GM23338 (cell line): ENCODE measurements around the gene SUN2. TPM values are rescaled to one million over a fixed set of nuclear protein-coding genes. Genes with fewer than 3 reads are reported as not detected.

Experiments used
- ATAC-seq: fragments of 200-7000 bp; cut with Tn5 transposase; 3 replicates; pipeline ENCODE4 v1.9.1; 2020
- DNase-seq: peaks from one replicate; pipeline ENCODE4 v3.0.0-alpha.2; 2015; ENCODE audit warnings: low spot score
- H2AFZ ChIP-seq: fragments of 200-600 bp; sonication (generic); 2 replicates; pipeline ENCODE4 v1.8.0; 2016; ENCODE audit warnings: antibody characterized with exemption, mild to moderate bottlenecking, moderate library complexity
- H3F3A ChIP-seq: fragments of 200-600 bp; sonication (generic); replicated peaks from 2 replicates; pipeline ENCODE4 v1.8.0; 2017; ENCODE audit warnings: antibody characterized with exemption, mixed run types, low read depth
- H3K27ac ChIP-seq: fragments of 200-600 bp; sonication (generic); 2 replicates; pipeline ENCODE4 v1.6.1; 2016; ENCODE audit warnings: low read depth
- H3K27me3 ChIP-seq: fragments of 200-600 bp; sonication (generic); 2 replicates; pipeline ENCODE4 v1.8.0; 2016; ENCODE audit warnings: mild to moderate bottlenecking, mixed run types, moderate library complexity; ENCODE audit not compliant: insufficient read depth
- H3K36me3 ChIP-seq: fragments of 200-600 bp; sonication (generic); 2 replicates; pipeline ENCODE4 v1.8.0; 2016; ENCODE audit warnings: mild to moderate bottlenecking; ENCODE audit not compliant: insufficient read depth
- H3K4me1 ChIP-seq: fragments of 200-600 bp; sonication (generic); 2 replicates; pipeline ENCODE4 v1.8.0; 2016; ENCODE audit warnings: mild to moderate bottlenecking, moderate library complexity; ENCODE audit not compliant: insufficient read depth
- H3K4me2 ChIP-seq: fragments of 200-600 bp; sonication (generic); 2 replicates; pipeline ENCODE4 v1.7.1; 2017; ENCODE audit warnings: mixed run types
- H3K4me3 ChIP-seq: fragments of 200-600 bp; sonication (generic); 2 replicates; pipeline ENCODE4 v1.6.1; 2016; ENCODE audit warnings: mixed run types
- H3K79me2 ChIP-seq: fragments of 200-600 bp; sonication (generic); replicated peaks from 2 replicates; pipeline ENCODE4 v1.8.0; 2017; ENCODE audit warnings: mild to moderate bottlenecking; ENCODE audit not compliant: insufficient read depth
- H3K9me2 ChIP-seq: fragments of 200-600 bp; sonication (generic); 2 replicates; pipeline ENCODE4 v1.8.0; 2017; ENCODE audit not compliant: insufficient read depth
- H4K20me1 ChIP-seq: fragments of 200-600 bp; sonication (generic); replicated peaks from 2 replicates; pipeline ENCODE4 v1.8.0; 2017; ENCODE audit warnings: mild to moderate bottlenecking; ENCODE audit not compliant: insufficient read depth
- H3K27ac Mint-ChIP-seq: 2 replicates; pipeline ENCODE4 v1.8.0; 2020; ENCODE audit warnings: inconsistent platforms, mild to moderate bottlenecking, moderate library complexity, mixed read lengths
- H3K27me3 Mint-ChIP-seq: 3 replicates; pipeline ENCODE4 v1.8.0; 2022; ENCODE audit warnings: low read depth, mild to moderate bottlenecking, moderate library complexity, mixed read lengths, inconsistent platforms; ENCODE audit not compliant: insufficient read depth, poor library complexity
- H3K36me3 Mint-ChIP-seq: 3 replicates; pipeline ENCODE4 v1.8.0; 2021; ENCODE audit warnings: low read depth, mild to moderate bottlenecking, inconsistent platforms, moderate library complexity, mixed read lengths
- H3K4me1 Mint-ChIP-seq: 3 replicates; pipeline ENCODE4 v1.8.0; 2020; ENCODE audit warnings: mild to moderate bottlenecking, inconsistent platforms, mixed read lengths
- H3K4me3 Mint-ChIP-seq: 3 replicates; pipeline ENCODE4 v1.8.0; 2021; ENCODE audit warnings: moderate library complexity, mild to moderate bottlenecking, inconsistent platforms, mixed read lengths
- H3K9me3 Mint-ChIP-seq: 3 replicates; pipeline ENCODE4 v1.8.0; 2020; ENCODE audit warnings: moderate library complexity, mild to moderate bottlenecking, inconsistent platforms, mixed read lengths
- CREB1 ChIP-seq: fragments of 250-450 bp; sonication (Bioruptor Pico); IDR thresholded peaks from 2 replicates; pipeline ENCODE4 v1.5.0; 2020; ENCODE audit warnings: low read depth, mild to moderate bottlenecking, moderate library complexity
- CTCF ChIP-seq, 2 experiments: fragments of 200-600 bp in 1 of 2; sonication (generic) in 1 of 2; conservative IDR thresholded peaks; 2 replicates each; pipeline versions ENCODE4 v1.5.1 to v1.6.1; 2016 to 2017; ENCODE audit warnings: antibody characterized with exemption in 2 of 2, low read depth in 2 of 2, mild to moderate bottlenecking in 2 of 2, moderate library complexity in 1 of 2
- ETS1 ChIP-seq: IDR thresholded peaks from 2 replicates; pipeline ENCODE4 v1.6.1; 2016; ENCODE audit warnings: antibody characterized with exemption
- EZH2 ChIP-seq: fragments of 200-600 bp; sonication (generic); IDR thresholded peaks from one replicate; pipeline ENCODE4 v1.8.0; 2017; ENCODE audit warnings: antibody characterized with exemption, mild to moderate bottlenecking, low read depth; ENCODE audit not compliant: unreplicated experiment
- JUNB ChIP-seq: IDR thresholded peaks from one replicate; pipeline ENCODE4 v1.6.1; 2016; ENCODE audit warnings: antibody characterized with exemption; ENCODE audit not compliant: unreplicated experiment
- POLR2AphosphoS5 ChIP-seq: IDR thresholded peaks from 2 replicates; pipeline ENCODE4 v1.6.1; 2016; ENCODE audit warnings: antibody characterized with exemption, low read depth
- REST ChIP-seq: IDR thresholded peaks from one replicate; pipeline ENCODE4 v1.6.1; 2018; ENCODE audit warnings: antibody characterized with exemption; ENCODE audit not compliant: unreplicated experiment
- STAT1 ChIP-seq: IDR thresholded peaks from one replicate; pipeline ENCODE4 v1.6.1; 2016; ENCODE audit warnings: antibody characterized with exemption; ENCODE audit not compliant: unreplicated experiment
- ZNF114 ChIP-seq: fragments of 250-450 bp; sonication (Bioruptor Pico); IDR thresholded peaks from 2 replicates; pipeline ENCODE4 v1.5.0; 2020; ENCODE audit warnings: mild to moderate bottlenecking, moderate library complexity
- ZNF331 ChIP-seq: fragments of 250-450 bp; sonication (Bioruptor Pico); IDR thresholded peaks from 2 replicates; pipeline ENCODE4 v1.5.0; 2020; ENCODE audit warnings: low read depth, mild to moderate bottlenecking, moderate library complexity
- ZNF462 ChIP-seq: fragments of 250-450 bp; sonication (Bioruptor Pico); IDR thresholded peaks from 2 replicates; pipeline ENCODE4 v1.5.0; 2020; ENCODE audit warnings: mild to moderate bottlenecking, moderate library complexity
- polyA plus RNA-seq: library from polyadenylated mRNA; unstranded; fragments of >200 nt; fragmentation: Nextera tagmentation; extraction: Ambion mirVana; gene quantifications from 2 replicates; pipeline ENCODE4 v1.2.1, GENCODE V29; 2016
- total RNA-seq: library from RNA; depleted of rRNA; stranded (reverse); fragments of >200 nt; shearing (Covaris generic); gene quantifications from 2 replicates; pipeline ENCODE4 v1.2.3, GENCODE V29; 2014

SUN2 gene
- total and polyA plus RNA-seq, 2 experiments from 2014 or later, result 7.2 to 17.6 TPM

GRCh38 chr22:38737302-38738060 lies 18.3 kb downstream of the SUN2 start:
- Mint-ChIP-seq H3K9me3 (no peaks in the 10 kb centered on the region; the same call in 2 of the 3 replicates), H3K4me3 (no peak overlapping the region), H3K27me3 (peaks cover 30% of the 10 kb centered on the region), H3K4me1 (peaks cover 6% of the 10 kb centered on the region), H3K36me3 (peaks cover 40% of the 10 kb centered on the region; the same call in 2 of the 3 replicates), H3K27ac (peak overlapping the region; percentile 57)
- Histone ChIP-seq H3K4me3 (no peak overlapping the region), H3K9me2 (no peaks in the 10 kb centered on the region), H4K20me1 (peaks cover 11% of the 10 kb centered on the region), H3F3A (0 out of 2 replicates have a peak, but pooled peaks cover 4% of the 10 kb centered on the region), H3K36me3 (no peaks in the 10 kb centered on the region), H3K27ac (no peak overlapping the region), H3K79me2 (no peaks in the 10 kb centered on the region), H3K4me1 (no peaks in the 10 kb centered on the region), H2AFZ (no peak overlapping the region), H3K27me3 (no peaks in the 10 kb centered on the region), H3K4me2 (no peak overlapping the region)
- no peak for ATAC-seq
- DNase-seq, result no peak
- TF ChIP-seq JUNB, result no peak
- no peak for TF ChIP-seq POLR2AphosphoS5
- TF ChIP-seq CREB1 (CRISPR knock-in tag), result no peak
- TF ChIP-seq CTCF (conservative IDR thresholded peaks at IDR 0.05; ENCODE audit: low read depth in 2 of 2), result no peak
- no peak for TF ChIP-seq REST
- no peak for TF ChIP-seq EZH2
- TF ChIP-seq ZNF331 (CRISPR knock-in tag), result no peak
- TF ChIP-seq ETS1, result no peak
- TF ChIP-seq ZNF114 (CRISPR knock-in tag), result no peak
- no peak for TF ChIP-seq STAT1
- no peak for TF ChIP-seq ZNF462 (CRISPR knock-in tag)
